ENCODE measurements around the gene C22orf39.

C22orf39 gene

GRCh38 chr22:19396561-19396933, 51.0 kb downstream of the C22orf39 start:
- no peak for DNase-seq

GRCh38 chr22:19395276-19395675, 52.2 kb downstream of the C22orf39 start:
- no peak for DNase-seq

- no peak for DNase-seq
These were observed 53.0 kb downstream of the C22orf39 start for GRCh38 chr22:19394274-19395050.

- no peak for DNase-seq
These were observed 53.8 kb downstream of the C22orf39 start for GRCh38 chr22:19393704-19394103.

All from activated T-cell treated with anti-CD3 and anti-CD28 coated beads, Interleukin-2, amount 50 U/mL, for 1 hour (primary cell).